PC-9 (cell line): ENCODE results near the gene TXNRD1. TPM values are rescaled to one million over a fixed set of nuclear protein-coding genes. Genes with fewer than 3 reads are reported as not detected.

Source experiments
- BruUV-seq: library from RNA; stranded (reverse); fragments of 400-500 nt; replicated peaks from 2 replicates; lab custom pipeline; 2021; lab: Mats Ljungman, UMichigan
- CTCF ChIA-PET: fragments of 300-600 bp; sonication (Branson Sonifier 250); formaldehyde crosslinking; loops from one replicate; lab custom pipeline; 2022; ENCODE audit warnings: antibody characterized with exemption; lab: Charles Lee
- POLR2A ChIA-PET: fragments of 300-600 bp; sonication (Branson Sonifier 250); formaldehyde crosslinking; loops from one replicate; lab custom pipeline; 2022; ENCODE audit warnings: antibody characterized with exemption; ENCODE audit not compliant: unreplicated experiment; lab: Charles Lee
- DNase-seq, 2 experiments: peaks; one replicate each; pipeline versions ENCODE4 v3.0.0 to v3.0.0-alpha.2; 2015 to 2022; ENCODE audit warnings: mixed read lengths in 1 of 2
- H2AFZ ChIP-seq: fragments of 200-600 bp; sonication (generic); 2 replicates; pipeline ENCODE4 v1.8.1; 2017; ENCODE audit warnings: antibody characterized with exemption
- H3F3A ChIP-seq: fragments of 200-600 bp; sonication (generic); 2 replicates; pipeline ENCODE4 v1.8.1; 2017; ENCODE audit warnings: antibody characterized with exemption, mild to moderate bottlenecking, low read depth; ENCODE audit not compliant: insufficient read depth
- H3K27ac ChIP-seq: fragments of 200-600 bp; sonication (generic); 2 replicates; pipeline ENCODE4 v1.6.1; 2016; ENCODE audit warnings: mixed run types
- H3K27me3 ChIP-seq: fragments of 200-600 bp; sonication (generic); 2 replicates; pipeline ENCODE4 v1.6.1; 2016; ENCODE audit warnings: low read depth, mixed run types; ENCODE audit not compliant: insufficient read depth
- H3K36me3 ChIP-seq: fragments of 200-600 bp; sonication (generic); 2 replicates; pipeline ENCODE4 v1.6.1; 2016; ENCODE audit warnings: low read depth, mixed run types
- H3K4me1 ChIP-seq: fragments of 200-600 bp; sonication (generic); replicated peaks from 2 replicates; pipeline ENCODE4 v1.6.1; 2016; ENCODE audit warnings: mixed run types; ENCODE audit not compliant: insufficient read depth
- H3K4me2 ChIP-seq: fragments of 200-600 bp; sonication (generic); 2 replicates; pipeline ENCODE4 v1.6.1; 2017; ENCODE audit warnings: mixed run types
- H3K4me3 ChIP-seq: fragments of 200-600 bp; sonication (generic); 2 replicates; pipeline ENCODE4 v1.6.1; 2016; ENCODE audit warnings: mixed run types
- H3K79me2 ChIP-seq: fragments of 200-600 bp; sonication (generic); 2 replicates; pipeline ENCODE4 v1.6.1; 2017; ENCODE audit warnings: low read depth, mixed run types
- H3K9me2 ChIP-seq: fragments of 200-600 bp; sonication (generic); 2 replicates; pipeline ENCODE4 v1.8.1; 2017; ENCODE audit warnings: mild to moderate bottlenecking; ENCODE audit not compliant: insufficient read depth
- H3K9me3 ChIP-seq: fragments of 200-600 bp; sonication (generic); 2 replicates; pipeline ENCODE4 v1.8.1; 2016; ENCODE audit warnings: low read depth; ENCODE audit not compliant: insufficient read depth
- H4K20me1 ChIP-seq: fragments of 200-600 bp; sonication (generic); 2 replicates; pipeline ENCODE4 v1.8.1; 2017; ENCODE audit not compliant: insufficient read depth
- CTCF ChIP-seq: fragments of 200-600 bp; sonication (generic); conservative IDR thresholded peaks from 2 replicates; pipeline ENCODE4 v1.6.1; 2017; ENCODE audit warnings: mixed run types, antibody characterized with exemption, mild to moderate bottlenecking, moderate library complexity
- EZH2 ChIP-seq: fragments of 200-600 bp; sonication (generic); IDR thresholded peaks from 2 replicates; pipeline ENCODE4 v1.8.0; 2017; ENCODE audit warnings: antibody characterized with exemption, low read depth
- intact Hi-C: fragments of 100-400 bp; cut with micrococcal nuclease; formaldehyde crosslinking; loops from one replicate; pipeline ENCODE4 v1.10.0; 2022; ENCODE audit not compliant: unreplicated experiment
- total RNA-seq: library from RNA; stranded (reverse); gene quantifications from 2 replicates; pipeline ENCODE4 v1.2.3, GENCODE V29; 2021

Gene TXNRD1
- total RNA-seq, 1 experiment from 2014 or later: 1,250 TPM

GRCh38 chr12:104167519-104168458 lies 47.8 kb upstream of the TXNRD1 start:
- no peak for TF ChIP-seq EZH2
- no peak for TF ChIP-seq CTCF
- no peak overlapping the region for H3K4me2 ChIP-seq
- no peak overlapping the region for H3K4me3 ChIP-seq
- H3F3A ChIP-seq: no peaks in the 10 kb centered on the region
- DNase-seq: no peak
- H3K27me3 ChIP-seq: no peaks in the 10 kb centered on the region
- no peak overlapping the region for H2AFZ ChIP-seq
- no peaks in the 10 kb centered on the region for H3K9me3 ChIP-seq
- no TSS peak for BruUV-seq
- no peaks in the 10 kb centered on the region for H3K79me2 ChIP-seq
- CTCF ChIA-PET: no interaction called here
- intact Hi-C loops: no loop called here
- no peaks in the 10 kb centered on the region for H3K36me3 ChIP-seq
- no peaks in the 10 kb centered on the region for H3K4me1 ChIP-seq
- no peaks in the 10 kb centered on the region for H3K9me2 ChIP-seq
- POLR2A ChIA-PET: no interaction called here
- no peak overlapping the region for H3K27ac ChIP-seq
- H4K20me1 ChIP-seq: no peaks in the 10 kb centered on the region

GRCh38 chr12:104168596-104168995 lies 47.0 kb upstream of the TXNRD1 start:
- Histone ChIP-seq H3K4me1 (no peaks in the 10 kb centered on the region), H3K36me3 (no peaks in the 10 kb centered on the region), H3K4me2 (no peak overlapping the region), H3K27ac (no peak overlapping the region), H4K20me1 (no peaks in the 10 kb centered on the region), H3K79me2 (no peaks in the 10 kb centered on the region), H3K4me3 (no peak overlapping the region), H3K9me3 (no peaks in the 10 kb centered on the region), H3K9me2 (no peaks in the 10 kb centered on the region), H2AFZ (no peak overlapping the region), H3F3A (no peaks in the 10 kb centered on the region), H3K27me3 (no peaks in the 10 kb centered on the region)
- ChIA-PET POLR2A (no interaction called here), CTCF (no interaction called here)
- TF ChIP-seq CTCF (no peak), EZH2 (no peak)
- no peak for DNase-seq
- no TSS peak for BruUV-seq
- intact Hi-C loops: no loop called here

GRCh38 chr12:104171785-104172569 lies 43.6 kb upstream of the TXNRD1 start:
- Histone ChIP-seq H3K79me2 (no peaks in the 10 kb centered on the region), H3K4me2 (no peak overlapping the region), H3K27me3 (no peaks in the 10 kb centered on the region), H3F3A (peaks cover 5% of the 10 kb centered on the region), H4K20me1 (no peaks in the 10 kb centered on the region), H3K36me3 (no peaks in the 10 kb centered on the region), H3K9me2 (no peaks in the 10 kb centered on the region), H3K27ac (no peak overlapping the region), H3K4me1 (peaks cover 5% of the 10 kb centered on the region), H3K4me3 (no peak overlapping the region), H3K9me3 (no peaks in the 10 kb centered on the region), H2AFZ (no peak overlapping the region)
- no peak for TF ChIP-seq CTCF
- no peak for TF ChIP-seq EZH2
- no TSS peak for BruUV-seq
- intact Hi-C loops: no loop called here
- DNase-seq: no peak
- ChIA-PET CTCF (no interaction called here), POLR2A (no interaction called here)
